ENCODE measurements around the gene CHRNA9.

Gene CHRNA9

GRCh38 chr4:40347472-40347871 is 12.3 kb downstream of the CHRNA9 start:
- DNase-seq, result no peak

- DNase-seq, result no peak
Measured at GRCh38 chr4:40348000-40348399, 12.9 kb downstream of the CHRNA9 start.

- peak; percentile 21 for DNase-seq
Measured at GRCh38 chr4:40349561-40350198, 14.5 kb downstream of the CHRNA9 start.

DNA sequence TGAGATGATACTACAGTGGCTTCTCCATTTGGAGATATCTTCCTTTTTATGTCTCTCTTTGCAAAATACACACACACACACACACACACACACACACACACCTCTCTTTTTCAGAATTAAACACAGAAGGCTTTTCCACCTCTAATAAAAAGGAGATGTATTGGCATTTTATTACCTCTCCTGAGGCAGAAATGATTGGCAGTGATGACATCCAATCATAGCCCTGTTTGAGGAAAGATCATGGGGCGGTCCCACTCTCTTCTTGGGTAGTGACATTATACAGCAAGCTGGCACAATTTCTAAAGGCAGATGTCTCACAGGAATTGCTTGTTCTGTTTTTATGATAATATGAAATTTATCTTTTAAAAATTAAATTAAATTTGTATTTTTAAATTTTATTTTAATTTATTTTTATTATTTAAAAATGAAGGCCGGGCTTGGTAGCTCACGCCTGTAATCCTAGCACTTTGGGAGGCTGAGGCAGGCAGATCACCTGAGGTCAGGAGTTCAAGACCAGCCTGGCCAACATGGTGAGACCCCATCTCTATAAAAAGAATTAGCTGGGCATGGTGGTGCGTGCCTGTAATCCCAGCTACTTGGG is 15.6 kb downstream of the CHRNA9 start:
- DNase-seq, result no peak

DNA sequence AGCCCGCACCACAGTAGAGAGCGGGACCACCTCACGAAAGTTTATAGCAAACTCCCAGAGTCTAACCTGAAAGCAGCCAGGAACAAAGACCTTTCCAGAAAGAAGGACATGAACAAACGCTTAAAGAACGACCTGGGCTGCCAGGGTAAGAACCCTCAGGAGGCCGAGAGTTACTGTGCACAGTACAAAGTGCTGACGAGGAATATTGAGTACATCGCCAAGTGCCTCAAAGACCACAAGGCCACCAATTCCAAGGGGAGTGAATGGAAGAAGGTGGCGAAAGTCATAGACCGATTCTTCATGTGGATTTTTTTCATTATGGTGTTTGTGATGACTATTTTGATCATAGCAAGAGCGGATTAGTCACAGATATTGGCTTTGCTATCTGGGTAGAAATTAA is 19.0 kb downstream of the CHRNA9 start:
- no peak for DNase-seq

- no peak for DNase-seq
Measured at GRCh38 chr4:40355131-40355530, 20.0 kb downstream of the CHRNA9 start.

- DNase-seq, result no peak
Measured at GRCh38 chr4:40357738-40358137, 22.6 kb downstream of the CHRNA9 start.

DNA sequence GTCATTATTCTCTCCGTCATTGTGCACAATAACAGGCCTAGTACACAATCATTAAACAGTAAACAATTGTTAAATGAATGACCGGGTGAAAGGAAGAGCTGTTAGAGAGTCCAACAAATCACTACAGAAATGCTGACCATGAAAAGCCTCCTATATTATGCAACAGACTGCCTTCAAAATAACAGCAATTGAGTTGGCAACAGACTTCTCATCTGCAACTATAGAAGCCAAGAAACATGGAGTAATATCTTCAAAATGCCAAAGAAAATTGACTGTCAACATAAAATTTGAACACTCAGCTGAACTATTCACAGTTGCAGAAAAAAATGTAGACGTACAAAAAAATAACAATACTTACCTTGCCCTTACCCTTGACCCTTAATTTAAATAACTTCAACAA is 26.2 kb downstream of the CHRNA9 start:
- no peak for DNase-seq

DNA sequence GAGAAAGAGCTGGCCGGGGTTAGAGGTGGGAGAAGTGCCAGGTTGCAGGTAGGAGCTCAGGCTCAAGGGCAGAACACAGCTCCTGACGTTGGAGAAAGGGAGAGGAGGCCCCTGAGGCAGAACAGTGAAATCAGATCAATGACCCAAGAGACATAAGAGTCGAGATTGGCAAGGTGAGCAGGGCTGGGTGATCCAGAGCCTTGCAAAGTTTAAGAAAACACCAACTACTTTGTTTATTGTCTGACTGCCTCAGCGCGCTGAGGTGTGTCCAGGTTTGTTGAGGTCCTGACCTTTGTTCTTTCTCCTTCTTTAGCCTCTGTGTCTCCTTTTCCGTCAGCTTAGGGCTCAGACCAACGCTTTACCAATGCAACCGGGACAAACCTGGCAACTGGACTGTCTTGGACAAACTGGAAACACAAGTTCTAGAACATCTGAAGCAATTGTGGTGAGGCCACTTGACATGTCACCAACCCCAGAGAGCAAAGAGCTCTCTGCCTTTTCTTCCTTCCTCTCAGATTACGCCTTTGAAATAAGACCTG is 28.3 kb downstream of the CHRNA9 start:
- no peak for DNase-seq

- DNase-seq, result no peak
Measured at GRCh38 chr4:40363945-40364344, 28.8 kb downstream of the CHRNA9 start.

- DNase-seq, result no peak
Measured at GRCh38 chr4:40365766-40366165, 30.6 kb downstream of the CHRNA9 start.

DNA sequence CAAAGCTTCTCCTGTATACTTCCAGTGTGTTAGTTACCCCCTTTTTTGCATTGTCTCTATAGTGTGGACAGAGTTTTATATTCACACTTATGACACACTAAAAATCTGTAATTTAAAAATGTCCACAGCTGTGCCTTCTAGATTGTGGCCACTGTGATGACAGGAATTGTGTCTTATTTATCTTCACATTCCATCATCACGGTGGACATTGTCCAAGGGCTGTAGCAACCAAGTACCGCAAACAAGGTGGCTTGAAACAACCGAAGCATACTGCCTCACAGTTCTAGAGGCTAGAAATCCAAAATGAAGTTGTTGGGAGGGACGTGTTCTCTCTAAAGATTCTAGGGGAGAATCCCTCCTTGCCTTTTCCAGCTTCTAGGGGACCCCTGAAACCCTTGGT is 32.3 kb downstream of the CHRNA9 start:
- DNase-seq, result peak; percentile 24

DNA sequence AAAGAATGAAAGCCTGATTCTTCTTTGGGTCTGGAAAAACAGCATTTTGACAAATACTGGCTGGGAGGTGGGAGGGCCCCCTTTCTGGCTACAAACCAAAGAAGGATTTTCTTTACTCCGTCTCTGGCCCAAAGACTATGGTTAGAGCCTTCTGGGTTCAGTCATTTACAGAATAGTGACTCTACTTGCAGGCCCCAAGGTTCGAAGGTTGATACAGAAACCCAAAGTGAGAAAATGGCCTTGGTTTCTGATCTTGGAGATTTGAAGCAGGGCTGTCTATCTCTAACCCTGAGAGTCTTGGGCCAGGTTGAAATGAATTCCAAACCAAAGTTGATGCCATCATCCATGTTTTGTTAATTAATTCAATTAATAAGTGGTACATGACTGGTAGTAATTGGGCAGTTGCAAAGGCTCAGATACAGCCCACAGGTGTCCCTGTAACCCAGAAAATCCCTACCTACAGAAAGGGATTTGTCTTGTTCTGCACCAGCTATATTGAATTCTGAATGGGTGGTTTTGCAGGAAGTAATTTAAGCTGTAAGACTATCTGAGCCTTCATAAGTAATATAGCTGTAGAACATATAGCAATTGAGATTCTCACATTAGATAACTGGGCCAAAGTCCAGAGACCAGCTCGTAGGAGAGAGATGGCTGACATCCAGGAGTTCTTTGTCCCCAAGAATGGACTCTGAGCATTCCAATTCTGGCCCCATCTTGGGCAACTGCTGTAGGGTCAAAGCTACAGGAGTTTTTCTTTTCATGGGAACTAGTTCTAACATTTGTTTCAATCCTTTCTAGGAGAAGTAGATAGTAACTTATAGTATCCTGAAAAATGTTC is 34.5 kb downstream of the CHRNA9 start:
- no peak for DNase-seq

DNA sequence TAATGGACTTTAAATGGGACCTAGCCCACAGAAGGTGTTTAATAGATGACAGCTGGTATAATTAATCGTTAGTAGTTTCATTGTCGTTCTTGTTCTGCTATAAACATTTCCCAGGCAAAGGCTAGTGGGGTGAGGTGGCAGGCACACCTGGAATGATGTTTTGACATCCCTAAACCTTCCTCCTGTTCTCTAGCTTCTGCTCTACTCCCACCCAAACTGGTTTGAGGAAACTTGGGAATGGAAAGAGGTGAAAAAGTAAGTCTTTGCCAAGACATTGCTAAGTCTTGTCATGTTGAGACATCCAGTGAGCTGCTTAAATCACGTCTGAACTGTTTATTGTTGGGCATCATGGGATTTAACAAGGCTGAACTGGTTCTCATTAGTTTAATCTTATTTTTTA is 37.5 kb downstream of the CHRNA9 start:
- no peak for DNase-seq

DNA sequence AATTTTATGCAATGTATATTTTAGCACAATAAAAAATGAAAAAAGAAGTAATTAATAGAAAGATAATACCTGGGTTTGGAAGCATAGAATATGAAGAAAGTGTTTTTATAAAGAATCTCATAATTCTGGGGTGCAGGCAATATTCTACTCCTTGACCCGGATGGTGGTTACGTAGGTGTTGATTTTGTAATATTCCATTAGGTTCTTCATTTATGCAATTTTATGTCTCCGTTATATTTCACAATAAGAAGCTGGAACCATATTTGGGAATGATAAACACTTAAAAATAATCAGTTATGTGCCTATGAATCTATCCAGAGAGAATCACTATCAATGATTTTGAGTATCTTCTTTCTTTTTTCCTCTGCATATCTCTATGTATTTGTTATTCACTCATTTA is 38.5 kb downstream of the CHRNA9 start:
- DNase-seq, result no peak

DNA sequence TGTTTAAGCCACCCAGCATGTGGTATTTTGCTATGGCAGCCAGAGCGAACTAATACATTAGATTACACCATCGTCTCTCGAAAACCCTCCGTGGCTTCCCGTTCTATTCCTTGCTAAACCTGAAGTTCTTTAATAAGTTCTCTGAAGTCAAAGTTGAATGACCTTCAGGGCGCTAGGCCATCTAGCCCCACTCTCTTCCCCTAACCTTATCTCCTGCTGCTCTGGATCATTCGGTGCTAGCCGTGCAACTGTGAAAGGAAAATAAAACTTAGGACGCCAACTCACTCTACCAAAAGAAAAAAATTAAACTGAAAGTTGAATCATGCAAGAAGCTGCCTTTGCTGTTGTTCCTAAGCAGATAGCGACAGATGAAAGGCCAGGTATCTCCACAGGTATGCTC is 40.0 kb downstream of the CHRNA9 start:
- DNase-seq, result no peak

DNA sequence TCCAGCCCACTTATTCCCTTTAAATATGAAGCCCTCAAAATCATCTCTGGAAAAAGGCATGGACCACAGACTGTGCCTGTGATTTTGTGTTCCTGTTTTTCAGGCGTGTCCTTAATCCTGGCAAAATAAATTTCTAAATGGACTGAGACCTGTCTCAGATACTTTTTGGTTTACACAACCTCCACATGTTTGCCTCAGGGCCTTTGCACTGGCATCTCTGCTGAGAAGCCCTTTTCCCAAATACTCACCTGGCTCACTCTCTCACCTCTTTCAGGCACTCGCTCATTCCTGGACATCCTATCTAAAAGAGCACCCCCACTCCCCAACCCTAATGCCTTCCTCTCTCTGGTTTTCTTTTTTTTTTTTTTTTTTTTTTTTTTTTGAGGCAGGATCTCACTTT is 40.5 kb downstream of the CHRNA9 start:
- no peak for DNase-seq

GRCh38 chr4:40377512-40378365 is 42.6 kb downstream of the CHRNA9 start:
- DNase-seq, result no peak

GRCh38 chr4:40378619-40379018 is 43.5 kb downstream of the CHRNA9 start:
- DNase-seq, result no peak

- DNase-seq, result no peak
Measured at GRCh38 chr4:40379248-40379647, 44.1 kb downstream of the CHRNA9 start.

- no peak for DNase-seq
Measured at GRCh38 chr4:40380647-40381046, 45.5 kb downstream of the CHRNA9 start.

DNA sequence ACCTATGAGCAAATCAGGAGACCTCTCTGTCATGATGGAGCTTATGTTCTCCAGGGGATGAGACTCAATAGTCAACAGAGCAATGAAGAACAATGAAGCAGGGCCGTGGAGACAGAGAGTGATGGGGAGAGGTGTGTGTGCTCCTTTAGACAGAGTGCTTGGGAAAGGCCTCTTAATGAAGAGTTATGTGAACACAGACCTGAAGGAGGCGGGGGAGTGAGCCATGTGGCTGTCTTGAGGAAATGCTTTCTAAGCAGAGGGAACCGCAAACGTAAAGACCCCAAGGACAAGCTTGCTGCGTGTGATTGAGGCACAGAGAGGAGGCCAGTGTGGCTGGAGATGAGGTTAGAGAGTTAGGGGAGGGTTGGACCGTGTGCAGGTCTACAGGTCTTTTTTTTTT is 53.1 kb downstream of the CHRNA9 start:
- peak; percentile 13 for DNase-seq

GRCh38 chr4:40389986-40390385 is 54.9 kb downstream of the CHRNA9 start:
- no peak for DNase-seq
